ENCODE data around the gene CNR2. TPM values are rescaled to one million over a fixed set of nuclear protein-coding genes. Genes with fewer than 3 reads are reported as not detected.

Gene CNR2
- total RNA-seq, 6 experiments from 2014 or later = not detected

- no peaks in the 10 kb centered on the region for H3K36me3 Mint-ChIP-seq (ENCODE audit: low read depth)
- peaks cover 44% of the 10 kb centered on the region for H3K27me3 Mint-ChIP-seq (ENCODE audit: insufficient read depth)
- H3K27ac Mint-ChIP-seq = no peak overlapping the region
- no peaks in the 10 kb centered on the region for H3K9me3 Mint-ChIP-seq
- no peak for DNase-seq
- no peak overlapping the region for H3K4me3 Mint-ChIP-seq
- no peaks in the 10 kb centered on the region for H3K4me1 Mint-ChIP-seq (ENCODE audit: low read depth)
- TF ChIP-seq, protein P1, sequence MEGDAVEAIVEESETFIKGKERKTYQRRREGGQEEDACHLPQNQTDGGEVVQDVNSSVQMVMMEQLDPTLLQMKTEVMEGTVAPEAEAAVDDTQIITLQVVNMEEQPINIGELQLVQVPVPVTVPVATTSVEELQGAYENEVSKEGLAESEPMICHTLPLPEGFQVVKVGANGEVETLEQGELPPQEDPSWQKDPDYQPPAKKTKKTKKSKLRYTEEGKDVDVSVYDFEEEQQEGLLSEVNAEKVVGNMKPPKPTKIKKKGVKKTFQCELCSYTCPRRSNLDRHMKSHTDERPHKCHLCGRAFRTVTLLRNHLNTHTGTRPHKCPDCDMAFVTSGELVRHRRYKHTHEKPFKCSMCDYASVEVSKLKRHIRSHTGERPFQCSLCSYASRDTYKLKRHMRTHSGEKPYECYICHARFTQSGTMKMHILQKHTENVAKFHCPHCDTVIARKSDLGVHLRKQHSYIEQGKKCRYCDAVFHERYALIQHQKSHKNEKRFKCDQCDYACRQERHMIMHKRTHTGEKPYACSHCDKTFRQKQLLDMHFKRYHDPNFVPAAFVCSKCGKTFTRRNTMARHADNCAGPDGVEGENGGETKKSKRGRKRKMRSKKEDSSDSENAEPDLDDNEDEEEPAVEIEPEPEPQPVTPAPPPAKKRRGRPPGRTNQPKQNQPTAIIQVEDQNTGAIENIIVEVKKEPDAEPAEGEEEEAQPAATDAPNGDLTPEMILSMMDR (IDR thresholded peaks at IDR 0.05) = no peak
These were observed 4.5 kb downstream of the CNR2 start for GRCh38 chr1:23908453-23909341.

DNA sequence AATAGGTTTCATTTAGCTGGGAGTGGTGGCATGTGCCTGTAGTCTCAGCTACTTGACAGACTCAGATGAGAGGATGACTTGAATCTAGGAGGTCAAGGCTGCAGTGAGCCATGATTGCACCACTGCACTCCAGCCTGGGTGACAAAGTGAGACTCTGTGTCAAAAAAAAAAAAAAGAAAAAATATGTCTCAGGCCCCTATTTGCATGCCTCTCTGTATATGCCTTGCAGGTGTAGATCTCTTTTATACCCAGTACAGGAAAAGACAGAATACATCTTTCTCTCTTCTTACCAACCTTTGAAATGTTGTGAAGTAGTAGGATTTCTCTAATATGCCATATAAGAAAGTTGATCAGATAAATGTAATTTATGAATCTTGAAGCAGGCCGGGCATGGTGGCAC lies 6.4 kb downstream of the CNR2 start:
- H3K4me3 Mint-ChIP-seq = no peak overlapping the region
- peaks cover 54% of the 10 kb centered on the region for H3K27me3 Mint-ChIP-seq (ENCODE audit: insufficient read depth)
- no peaks in the 10 kb centered on the region; the same call in 1 of the 2 replicates for H3K9me3 Mint-ChIP-seq
- DNase-seq = no peak
- TF ChIP-seq, protein P1 (IDR thresholded peaks at IDR 0.05) = no peak
- H3K4me1 Mint-ChIP-seq (ENCODE audit: low read depth) = no peaks in the 10 kb centered on the region
- no peaks in the 10 kb centered on the region for H3K36me3 Mint-ChIP-seq (ENCODE audit: low read depth)
- H3K27ac Mint-ChIP-seq = no peak overlapping the region

DNA sequence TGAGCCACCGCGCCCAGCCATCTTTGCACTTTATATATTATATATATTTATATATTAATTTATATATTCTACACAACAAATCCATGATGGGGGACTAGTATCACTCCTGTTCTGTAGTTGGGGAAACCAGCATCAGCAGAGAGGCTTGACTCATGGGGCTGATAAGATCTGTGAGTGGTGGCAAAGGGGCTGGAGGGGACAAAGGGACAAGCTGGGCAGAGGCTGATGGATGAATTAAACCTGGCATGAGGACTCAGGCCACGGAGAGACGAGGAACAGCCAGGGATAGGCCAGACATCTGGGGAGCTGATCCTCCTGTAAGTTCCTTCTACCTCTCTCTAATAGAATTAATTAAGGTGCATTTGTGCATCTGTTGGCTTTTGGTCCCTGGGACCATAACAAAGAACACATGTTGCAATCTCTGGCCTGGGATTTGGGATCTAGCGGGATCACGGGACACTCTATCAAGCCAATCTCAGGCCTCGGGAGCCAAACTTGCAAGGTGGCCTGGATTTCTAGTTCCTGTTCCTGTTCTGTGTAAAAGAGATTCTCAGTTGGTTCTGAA lies 7.6 kb downstream of the CNR2 start:
- TF ChIP-seq, protein P1 (IDR thresholded peaks at IDR 0.05) = no peak
- DNase-seq = no peak
- Mint-ChIP-seq H3K27ac (no peak overlapping the region), H3K9me3 (no peaks in the 10 kb centered on the region; the same call in 1 of the 2 replicates), H3K27me3 (ENCODE audit: insufficient read depth) (peaks cover 56% of the 10 kb centered on the region), H3K36me3 (ENCODE audit: low read depth) (no peaks in the 10 kb centered on the region), H3K4me3 (no peak overlapping the region), H3K4me1 (ENCODE audit: low read depth) (no peaks in the 10 kb centered on the region)

DNA sequence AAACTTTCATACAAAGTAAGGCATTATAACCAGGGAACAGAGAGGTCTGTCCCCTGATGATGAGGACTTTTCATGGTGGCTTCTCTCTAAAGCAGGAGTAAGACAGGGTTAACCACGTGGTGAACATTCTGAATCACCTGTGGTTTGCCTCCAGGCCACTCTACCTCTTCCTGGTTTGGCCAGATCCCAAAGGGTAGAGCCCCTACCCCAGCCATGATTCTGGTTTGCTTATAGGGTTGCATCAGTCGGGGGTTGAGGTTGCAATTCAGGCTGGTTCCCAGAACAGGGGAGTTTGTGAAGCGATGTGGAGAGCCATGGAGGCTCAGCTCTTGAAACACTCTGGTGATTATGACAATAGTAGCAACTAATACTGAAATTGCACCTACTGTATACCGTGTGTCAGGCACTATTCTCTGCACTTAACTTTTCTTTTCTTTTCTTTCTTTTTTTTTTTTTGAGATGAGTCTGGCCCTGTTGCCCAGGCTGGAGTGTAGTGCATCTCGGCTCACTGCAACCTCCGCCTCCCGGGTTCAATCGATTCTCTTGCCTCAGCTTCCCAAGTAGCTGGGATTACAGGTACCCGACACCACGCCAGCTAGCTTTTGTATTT lies 8.3 kb downstream of the CNR2 start:
- Mint-ChIP-seq H3K27ac (no peak overlapping the region), H3K27me3 (ENCODE audit: insufficient read depth) (peaks cover 59% of the 10 kb centered on the region), H3K9me3 (no peaks in the 10 kb centered on the region; the same call in 1 of the 2 replicates), H3K4me3 (no peak overlapping the region), H3K36me3 (ENCODE audit: low read depth) (no peaks in the 10 kb centered on the region), H3K4me1 (ENCODE audit: low read depth) (no peaks in the 10 kb centered on the region)
- TF ChIP-seq, protein P1 (IDR thresholded peaks at IDR 0.05) = no peak
- DNase-seq = no peak

- TF ChIP-seq, protein P1 (IDR thresholded peaks at IDR 0.05) = no peak
- Mint-ChIP-seq H3K36me3 (ENCODE audit: low read depth) (no peaks in the 10 kb centered on the region), H3K4me3 (no peak overlapping the region), H3K9me3 (no peaks in the 10 kb centered on the region; the same call in 1 of the 2 replicates), H3K4me1 (ENCODE audit: low read depth) (no peaks in the 10 kb centered on the region), H3K27ac (no peak overlapping the region), H3K27me3 (ENCODE audit: insufficient read depth) (peaks cover 53% of the 10 kb centered on the region)
- no peak for DNase-seq
These were observed 9.4 kb downstream of the CNR2 start for GRCh38 chr1:23903754-23904153.
